Activated B cell treated with CpG ODN at 0.5 μM for 24 hours (primary cell): ENCODE data around the gene KCNQ1. TPM values are rescaled to one million over a fixed set of nuclear protein-coding genes. Genes with fewer than 3 reads are reported as not detected.
A peak's percentile ranks its signal among the peaks of the same experiment; 100 is the strongest.

Experiments used
- ATAC-seq: fragments of 200-7000 bp; cut with Tn5 transposase; one replicate; pipeline ENCODE4 v1.10.0; 2021; ENCODE audit warnings: low read depth, mild to moderate bottlenecking, moderate library complexity
- CTCF ChIA-PET: fragments of 350-600 bp; sonication (Branson Sonifier 250); formaldehyde crosslinking; loops from one replicate; lab custom pipeline; 2021; ENCODE audit warnings: antibody characterized with exemption; lab: Charles Lee
- POLR2A ChIA-PET: fragments of 350-600 bp; sonication (Branson Sonifier 250); formaldehyde crosslinking; loops from one replicate; lab custom pipeline; 2021; ENCODE audit warnings: antibody characterized with exemption; lab: Charles Lee
- DNase-seq: peaks from one replicate; pipeline ENCODE4 v3.0.0; 2022
- H3K27ac Mint-ChIP-seq: one replicate; pipeline ENCODE4 v1.8.0; 2020; ENCODE audit warnings: mixed read lengths
- H3K27me3 Mint-ChIP-seq: one replicate; pipeline ENCODE4 v1.8.0; 2021; ENCODE audit warnings: mixed read lengths
- H3K36me3 Mint-ChIP-seq: one replicate; pipeline ENCODE4 v1.8.0; 2021; ENCODE audit warnings: low read depth, mixed read lengths
- H3K4me1 Mint-ChIP-seq: one replicate; pipeline ENCODE4 v1.8.0; 2021; ENCODE audit warnings: mixed read lengths
- H3K4me3 Mint-ChIP-seq: one replicate; pipeline ENCODE4 v1.8.0; 2020; ENCODE audit warnings: mild to moderate bottlenecking, mixed read lengths
- H3K9me3 Mint-ChIP-seq: one replicate; pipeline ENCODE4 v1.8.0; 2020; ENCODE audit warnings: mixed read lengths
- intact Hi-C: fragments of 100-400 bp; cut with micrococcal nuclease; formaldehyde crosslinking; loops from one replicate; pipeline ENCODE4 v1.15.1; 2024
- total RNA-seq: library from RNA; stranded (reverse); gene quantifications from 2 replicates; pipeline ENCODE4 v1.2.3, GENCODE V29; 2022
- TF ChIP-seq, protein P1 (sequence below): fragments of 200-600 bp; IDR thresholded peaks from one replicate; pipeline ENCODE4 v1.8.0; 2022; ENCODE audit warnings: antibody characterized with exemption, mild to moderate bottlenecking

The KCNQ1 gene
- total RNA-seq, 1 donor from 2014 or later: 6.5 TPM

DNA sequence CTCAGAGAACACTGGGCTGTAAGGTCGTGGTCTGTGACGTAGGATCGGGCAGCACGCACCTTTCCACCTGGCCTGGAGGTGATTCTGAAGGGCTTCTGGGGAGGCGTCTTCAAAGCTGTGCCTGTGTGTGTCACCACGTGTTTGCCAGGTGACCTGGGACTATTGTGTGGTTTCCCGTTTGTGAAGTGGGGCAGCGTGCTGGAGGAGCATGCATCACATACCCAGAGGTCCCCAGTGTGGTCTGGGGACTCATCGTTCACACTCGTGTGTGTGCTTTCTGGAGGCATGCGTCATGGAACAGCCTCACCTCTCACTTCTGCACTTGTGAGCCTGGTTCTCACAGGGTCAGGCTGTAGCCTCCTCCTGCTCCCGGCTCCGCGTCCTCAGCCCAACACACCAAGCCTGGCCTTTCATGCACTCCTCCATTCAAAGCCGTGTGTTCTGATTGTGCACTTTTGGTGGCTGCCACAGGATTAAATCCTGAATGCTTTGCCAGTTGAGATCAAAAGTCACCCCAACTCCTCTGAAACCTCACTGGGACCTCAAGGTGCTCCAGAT lies 148.7 kb downstream of the KCNQ1 start:
- DNase-seq (peak; percentile 12), ATAC-seq (no peak)
- intact Hi-C loops: no loop called here
- CTCF ChIA-PET: no interaction called here
- Mint-ChIP-seq H3K9me3 (peaks cover 2% of the 10 kb centered on the region), H3K4me1 (no peaks in the 10 kb centered on the region), H3K4me3 (no peak overlapping the region), H3K27me3 (no peaks in the 10 kb centered on the region), H3K36me3 (peaks cover 51% of the 10 kb centered on the region), H3K27ac (no peak overlapping the region)
- POLR2A ChIA-PET: no interaction called here
- TF ChIP-seq, protein P1, sequence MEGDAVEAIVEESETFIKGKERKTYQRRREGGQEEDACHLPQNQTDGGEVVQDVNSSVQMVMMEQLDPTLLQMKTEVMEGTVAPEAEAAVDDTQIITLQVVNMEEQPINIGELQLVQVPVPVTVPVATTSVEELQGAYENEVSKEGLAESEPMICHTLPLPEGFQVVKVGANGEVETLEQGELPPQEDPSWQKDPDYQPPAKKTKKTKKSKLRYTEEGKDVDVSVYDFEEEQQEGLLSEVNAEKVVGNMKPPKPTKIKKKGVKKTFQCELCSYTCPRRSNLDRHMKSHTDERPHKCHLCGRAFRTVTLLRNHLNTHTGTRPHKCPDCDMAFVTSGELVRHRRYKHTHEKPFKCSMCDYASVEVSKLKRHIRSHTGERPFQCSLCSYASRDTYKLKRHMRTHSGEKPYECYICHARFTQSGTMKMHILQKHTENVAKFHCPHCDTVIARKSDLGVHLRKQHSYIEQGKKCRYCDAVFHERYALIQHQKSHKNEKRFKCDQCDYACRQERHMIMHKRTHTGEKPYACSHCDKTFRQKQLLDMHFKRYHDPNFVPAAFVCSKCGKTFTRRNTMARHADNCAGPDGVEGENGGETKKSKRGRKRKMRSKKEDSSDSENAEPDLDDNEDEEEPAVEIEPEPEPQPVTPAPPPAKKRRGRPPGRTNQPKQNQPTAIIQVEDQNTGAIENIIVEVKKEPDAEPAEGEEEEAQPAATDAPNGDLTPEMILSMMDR: no peak

DNA sequence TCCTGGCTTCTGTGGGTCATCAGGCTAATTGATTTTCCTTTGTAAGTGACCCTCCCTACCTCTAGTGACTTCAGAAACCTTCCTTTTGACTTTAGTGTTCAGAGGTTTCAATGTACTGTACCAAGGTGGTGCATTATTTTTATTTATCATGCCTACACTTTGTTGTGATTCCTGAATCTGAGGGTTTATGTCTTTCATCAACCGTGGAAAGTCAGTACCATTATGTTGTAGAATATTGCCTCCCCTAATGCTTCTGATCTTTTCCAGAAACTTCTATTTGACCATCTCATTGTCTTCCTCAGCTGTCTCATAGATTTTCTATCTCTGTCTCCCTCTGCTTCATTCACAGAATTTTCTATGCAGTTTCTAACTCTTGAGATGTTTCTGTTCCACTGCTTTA lies 149.5 kb downstream of the KCNQ1 start:
- Mint-ChIP-seq H3K9me3 (peaks cover 2% of the 10 kb centered on the region), H3K27ac (no peak overlapping the region), H3K4me1 (no peaks in the 10 kb centered on the region), H3K36me3 (peaks cover 52% of the 10 kb centered on the region), H3K27me3 (no peaks in the 10 kb centered on the region), H3K4me3 (no peak overlapping the region)
- POLR2A ChIA-PET: no interaction called here
- ATAC-seq: no peak
- TF ChIP-seq, protein P1: no peak
- CTCF ChIA-PET: no interaction called here
- no peak for DNase-seq
- intact Hi-C loops: no loop called here

DNA sequence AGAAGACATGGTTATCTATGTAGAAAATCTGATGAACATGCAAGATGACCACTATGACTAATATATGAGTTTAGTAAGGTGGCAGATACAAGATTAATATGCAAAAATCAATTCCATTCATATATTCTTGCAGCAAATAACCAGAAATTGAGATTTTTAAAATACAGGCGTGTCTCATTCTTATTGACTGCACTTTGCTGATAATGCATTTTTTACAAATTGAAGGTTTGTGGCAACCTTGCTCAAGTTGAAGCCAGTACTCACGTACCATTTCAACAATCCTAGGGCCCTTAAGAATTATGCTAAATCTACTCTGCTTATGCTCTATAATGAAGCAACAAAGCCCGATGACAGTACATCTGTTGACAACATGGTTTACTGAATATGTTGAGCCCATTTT lies 150.4 kb downstream of the KCNQ1 start:
- intact Hi-C loops: no loop called here
- Mint-ChIP-seq H3K27me3 (no peaks in the 10 kb centered on the region), H3K4me3 (no peak overlapping the region), H3K27ac (no peak overlapping the region), H3K36me3 (peaks cover 51% of the 10 kb centered on the region), H3K4me1 (no peaks in the 10 kb centered on the region), H3K9me3 (peaks cover 2% of the 10 kb centered on the region)
- TF ChIP-seq, protein P1: no peak
- ChIA-PET POLR2A (no interaction called here), CTCF (no interaction called here)
- DNase-seq (no peak), ATAC-seq (no peak)

DNA sequence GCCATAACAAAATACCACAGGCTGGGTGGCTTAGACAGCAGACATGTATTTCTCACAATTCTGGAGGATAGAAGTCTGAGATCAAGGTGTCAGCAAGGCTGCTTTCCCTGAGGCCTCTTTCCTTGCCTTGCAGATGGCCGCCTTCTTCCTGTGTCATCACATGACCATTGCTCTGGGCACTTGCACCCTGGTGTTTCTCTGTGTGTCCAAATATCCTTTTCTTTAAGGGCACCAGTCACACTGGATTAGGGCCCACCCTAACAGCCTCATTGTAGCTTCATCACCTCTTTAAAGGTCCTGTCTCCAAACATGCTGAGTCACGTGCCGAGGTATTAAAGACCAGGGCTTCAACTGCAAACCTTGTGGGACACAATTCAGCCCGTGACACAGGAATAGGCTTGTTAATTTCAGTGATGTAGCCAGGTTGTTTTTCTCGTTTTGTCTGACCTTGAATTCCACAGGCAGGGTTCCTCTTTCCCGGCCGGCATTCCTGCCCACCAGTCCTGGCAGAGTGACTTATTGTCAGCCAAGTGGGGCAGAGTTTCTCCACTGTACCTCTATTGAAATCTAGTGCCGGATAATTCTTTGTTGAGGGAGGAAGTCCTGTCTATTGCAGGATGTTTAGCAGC lies 154.9 kb downstream of the KCNQ1 start:
- Mint-ChIP-seq H3K27ac (no peak overlapping the region), H3K9me3 (peaks cover 2% of the 10 kb centered on the region), H3K4me3 (no peak overlapping the region), H3K4me1 (no peaks in the 10 kb centered on the region), H3K27me3 (no peaks in the 10 kb centered on the region), H3K36me3 (peaks cover 26% of the 10 kb centered on the region)
- intact Hi-C loops: no loop called here
- DNase-seq (no peak), ATAC-seq (no peak)
- ChIA-PET CTCF (no interaction called here), POLR2A (no interaction called here)
- TF ChIP-seq, protein P1: no peak

DNA sequence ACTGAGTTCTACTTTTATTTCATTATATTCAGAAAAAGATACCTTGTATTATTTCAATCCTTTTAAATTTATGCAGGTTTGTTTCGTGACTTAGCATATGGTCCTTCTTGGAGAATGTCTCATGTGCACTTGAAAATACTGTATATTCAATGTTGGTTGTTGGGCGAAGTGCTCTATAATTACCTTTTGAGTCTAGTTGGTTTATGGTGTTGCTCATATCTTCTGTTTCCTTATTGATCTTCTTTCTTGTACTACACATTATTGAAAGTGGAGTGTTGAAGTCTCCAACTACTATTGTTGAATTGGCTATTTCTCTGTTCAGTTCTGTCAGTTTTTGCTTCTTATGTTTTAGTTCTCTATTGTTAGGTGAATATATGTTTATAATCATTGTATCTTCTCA lies 164.5 kb downstream of the KCNQ1 start:
- Mint-ChIP-seq H3K4me1 (no peaks in the 10 kb centered on the region), H3K27me3 (no peaks in the 10 kb centered on the region), H3K36me3 (peaks cover 52% of the 10 kb centered on the region), H3K9me3 (peaks cover 19% of the 10 kb centered on the region), H3K4me3 (no peak overlapping the region), H3K27ac (no peak overlapping the region)
- CTCF ChIA-PET: no interaction called here
- ATAC-seq: no peak
- intact Hi-C loops: no loop called here
- DNase-seq: no peak
- TF ChIP-seq, protein P1: no peak
- POLR2A ChIA-PET: no interaction called here
